Medulla oblongata (tissue), 1 donor: Measurements from ENCODE around the gene SASH1.

Source experiments
- DNase-seq: peaks from one replicate; pipeline ENCODE4 v3.0.0-alpha.2; 2015; ENCODE audit errors: extremely low spot score

The SASH1 gene

GRCh38 chr6:148521158-148521557 lies 178.5 kb downstream of the SASH1 start:
- no peak for DNase-seq

GRCh38 chr6:148521586-148521985 lies 178.9 kb downstream of the SASH1 start:
- no peak for DNase-seq

- DNase-seq, result no peak
Observed at GRCh38 chr6:148523048-148523447, 180.4 kb downstream of the SASH1 start.

GRCh38 chr6:148523551-148523950 lies 180.9 kb downstream of the SASH1 start:
- DNase-seq, result no peak

- no peak for DNase-seq
Observed at GRCh38 chr6:148524471-148524882, 181.8 kb downstream of the SASH1 start.

- DNase-seq, result no peak
Observed at GRCh38 chr6:148524976-148525375, 182.3 kb downstream of the SASH1 start.

- no peak for DNase-seq
Observed at GRCh38 chr6:148525453-148525852, 182.8 kb downstream of the SASH1 start.

- DNase-seq, result no peak
Observed at GRCh38 chr6:148526145-148526544, 183.5 kb downstream of the SASH1 start.

- no peak for DNase-seq
Observed at GRCh38 chr6:148528292-148528691, 185.7 kb downstream of the SASH1 start.

- no peak for DNase-seq
Observed at GRCh38 chr6:148529010-148529409, 186.4 kb downstream of the SASH1 start.

- DNase-seq, result peak; percentile 68
Observed at GRCh38 chr6:148530394-148530953, 187.8 kb downstream of the SASH1 start.

- DNase-seq, result no peak
Observed at GRCh38 chr6:148530976-148531375, 188.3 kb downstream of the SASH1 start.

GRCh38 chr6:148532698-148533097 lies 190.1 kb downstream of the SASH1 start:
- DNase-seq, result no peak

GRCh38 chr6:148533309-148534107 lies 190.9 kb downstream of the SASH1 start:
- DNase-seq, result no peak

GRCh38 chr6:148534871-148535270 lies 192.2 kb downstream of the SASH1 start:
- DNase-seq, result no peak

GRCh38 chr6:148535381-148535780 lies 192.7 kb downstream of the SASH1 start:
- no peak for DNase-seq

- DNase-seq, result peak; percentile 76
Observed at GRCh38 chr6:148535976-148536375, 193.3 kb downstream of the SASH1 start.

- DNase-seq, result peak; percentile 75
Observed at GRCh38 chr6:148538261-148539190, 195.9 kb downstream of the SASH1 start.

- no peak for DNase-seq
Observed at GRCh38 chr6:148543540-148543939, 200.9 kb downstream of the SASH1 start.

- DNase-seq, result no peak
Observed at GRCh38 chr6:148544421-148544820, 201.8 kb downstream of the SASH1 start.

GRCh38 chr6:148545901-148546300 lies 203.3 kb downstream of the SASH1 start:
- DNase-seq, result no peak

- DNase-seq, result peak; percentile 54
Observed at GRCh38 chr6:148547110-148547509, 204.5 kb downstream of the SASH1 start.
